Parathyroid adenoma (tissue), 2 donors: ENCODE measurements around the gene CTSF.
"Not testable (repeated sequence)": the region's sequence is repeated elsewhere in the genome, so short reads cannot be mapped to it uniquely, and the experiment has no call there.

Experiments
- H2AFZ ChIP-seq: fragments of 300-600 bp; sonication (generic); one replicate; pipeline ENCODE4 v1.7.0; 2017; ENCODE audit warnings: antibody characterized with exemption, mild to moderate bottlenecking
- H3K27ac ChIP-seq: fragments of 300-600 bp; sonication (generic); one replicate; pipeline ENCODE4 v1.7.0; 2017
- H3K27me3 ChIP-seq: fragments of 300-600 bp; sonication (generic); one replicate; pipeline ENCODE4 v1.7.0; 2017; ENCODE audit warnings: low read length; ENCODE audit not compliant: control insufficient read depth, insufficient read depth
- H3K36me3 ChIP-seq: fragments of 300-600 bp; sonication (generic); one replicate; pipeline ENCODE4 v1.7.0; 2017; ENCODE audit warnings: low read length; ENCODE audit not compliant: control insufficient read depth, insufficient read depth
- H3K4me1 ChIP-seq: fragments of 300-600 bp; sonication (generic); one replicate; pipeline ENCODE4 v1.7.0; 2017; ENCODE audit warnings: control low read depth
- H3K4me2 ChIP-seq: fragments of 300-600 bp; sonication (generic); one replicate; pipeline ENCODE4 v1.7.0; 2017; ENCODE audit warnings: low read length
- H3K4me3 ChIP-seq: fragments of 300-600 bp; sonication (generic); one replicate; pipeline ENCODE4 v1.7.0; 2017; ENCODE audit warnings: low read depth, low read length
- H3K79me2 ChIP-seq: fragments of 300-600 bp; sonication (generic); one replicate; pipeline ENCODE4 v1.7.0; 2017; ENCODE audit warnings: control low read depth
- H3K9ac ChIP-seq: fragments of 300-600 bp; sonication (generic); one replicate; pipeline ENCODE4 v1.7.0; 2017; ENCODE audit warnings: mild to moderate bottlenecking
- H3K9me3 ChIP-seq: fragments of 300-600 bp; sonication (generic); one replicate; pipeline ENCODE4 v1.7.0; 2017; ENCODE audit warnings: low read length; ENCODE audit not compliant: control insufficient read depth
- TF ChIP-seq, protein P1 (sequence below): fragments of 300-600 bp; sonication (generic); IDR thresholded peaks from one replicate; pipeline ENCODE4 v1.7.0; 2017; ENCODE audit warnings: antibody characterized with exemption, mild to moderate bottlenecking
- donor health status: primary hyperparathyroidism.

CTSF gene

DNA sequence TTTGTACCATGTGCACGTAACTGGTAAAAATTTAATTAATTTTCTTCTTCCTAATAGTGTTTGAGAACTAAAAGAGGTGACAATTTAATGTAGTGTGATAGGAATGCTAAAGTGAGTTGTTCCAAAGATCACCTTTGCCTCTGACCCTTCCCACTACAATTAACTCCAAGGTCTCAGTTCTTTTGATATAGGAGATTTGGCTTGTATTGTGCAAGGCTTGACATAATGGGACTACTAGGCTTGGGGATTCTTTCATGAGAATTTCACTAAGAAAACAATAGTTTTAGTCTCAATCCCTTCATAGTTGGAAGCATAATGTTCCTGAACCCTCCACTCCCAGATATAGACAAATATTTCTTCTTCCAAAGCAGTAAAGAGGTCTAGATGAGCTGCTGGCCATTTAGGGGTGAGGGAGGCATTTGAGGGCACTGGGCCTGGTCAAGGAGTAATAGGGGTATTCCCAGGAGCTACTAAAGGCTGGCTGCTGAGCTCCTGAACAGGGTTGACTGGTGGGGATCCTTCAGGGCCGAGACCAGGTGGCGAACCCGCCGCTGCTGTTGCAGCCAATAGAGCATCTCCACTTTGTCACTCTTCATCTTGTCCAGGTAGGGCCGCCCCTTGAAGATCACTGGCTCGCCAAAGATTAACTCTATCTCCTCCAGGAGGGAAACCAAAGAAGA, 21.7 kb upstream of the CTSF start:
- Histone ChIP-seq H3K4me1 (peaks cover 6% of the 10 kb centered on the region), H3K4me2 (no peak overlapping the region), H3K9ac (no peak overlapping the region), H3K9me3 (no peaks in the 10 kb centered on the region), H2AFZ (no peak overlapping the region), H3K4me3 (no peak overlapping the region), H3K36me3 (no peaks in the 10 kb centered on the region), H3K27ac (no peak overlapping the region), H3K79me2 (peaks cover 8% of the 10 kb centered on the region), H3K27me3 (no peaks in the 10 kb centered on the region)
- TF ChIP-seq, protein P1, sequence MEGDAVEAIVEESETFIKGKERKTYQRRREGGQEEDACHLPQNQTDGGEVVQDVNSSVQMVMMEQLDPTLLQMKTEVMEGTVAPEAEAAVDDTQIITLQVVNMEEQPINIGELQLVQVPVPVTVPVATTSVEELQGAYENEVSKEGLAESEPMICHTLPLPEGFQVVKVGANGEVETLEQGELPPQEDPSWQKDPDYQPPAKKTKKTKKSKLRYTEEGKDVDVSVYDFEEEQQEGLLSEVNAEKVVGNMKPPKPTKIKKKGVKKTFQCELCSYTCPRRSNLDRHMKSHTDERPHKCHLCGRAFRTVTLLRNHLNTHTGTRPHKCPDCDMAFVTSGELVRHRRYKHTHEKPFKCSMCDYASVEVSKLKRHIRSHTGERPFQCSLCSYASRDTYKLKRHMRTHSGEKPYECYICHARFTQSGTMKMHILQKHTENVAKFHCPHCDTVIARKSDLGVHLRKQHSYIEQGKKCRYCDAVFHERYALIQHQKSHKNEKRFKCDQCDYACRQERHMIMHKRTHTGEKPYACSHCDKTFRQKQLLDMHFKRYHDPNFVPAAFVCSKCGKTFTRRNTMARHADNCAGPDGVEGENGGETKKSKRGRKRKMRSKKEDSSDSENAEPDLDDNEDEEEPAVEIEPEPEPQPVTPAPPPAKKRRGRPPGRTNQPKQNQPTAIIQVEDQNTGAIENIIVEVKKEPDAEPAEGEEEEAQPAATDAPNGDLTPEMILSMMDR = no peak

DNA sequence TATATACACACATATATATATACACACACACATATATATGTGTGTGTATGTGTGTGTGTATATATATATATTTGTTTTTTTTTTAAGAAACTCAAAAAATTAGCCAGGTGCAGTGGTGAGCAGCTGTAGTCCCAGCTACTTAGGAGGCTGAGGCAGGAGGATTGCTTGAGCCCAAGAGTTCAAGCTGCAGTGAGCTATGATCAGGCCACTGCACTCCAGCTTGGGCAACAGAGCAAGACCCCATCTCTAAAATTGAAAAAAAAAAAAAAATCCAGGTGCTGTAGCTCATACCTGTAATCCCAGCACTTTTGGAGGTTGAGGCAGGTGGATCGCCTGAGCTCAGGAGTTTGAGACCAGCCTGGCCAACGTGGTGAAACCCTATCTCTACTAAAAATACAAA, 20.9 kb upstream of the CTSF start:
- H3K9me3 ChIP-seq, H3K79me2 ChIP-seq, H3K27me3 ChIP-seq, H2AFZ ChIP-seq, H3K36me3 ChIP-seq, H3K9ac ChIP-seq, H3K4me3 ChIP-seq, H3K4me1 ChIP-seq, H3K4me2 ChIP-seq, H3K27ac ChIP-seq: not testable (repeated sequence)

DNA sequence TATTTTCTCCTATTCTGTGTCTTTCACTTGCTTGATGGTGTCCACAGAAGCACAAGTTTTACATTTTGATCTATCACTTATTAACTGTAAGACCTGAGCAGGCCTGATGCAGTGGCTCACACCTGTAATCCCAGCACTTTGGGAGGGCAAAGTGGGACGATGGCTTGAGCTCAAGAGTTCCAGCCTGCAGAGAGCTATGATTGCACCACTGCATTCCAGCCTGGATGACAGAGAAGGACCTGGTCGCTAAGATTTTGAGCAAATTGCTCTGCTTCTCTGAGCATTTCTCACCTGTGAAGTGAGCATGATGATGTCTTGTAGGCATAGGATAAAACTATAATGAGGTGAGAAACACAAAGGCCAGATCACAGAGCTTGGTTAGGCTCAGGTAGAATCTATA, 17.7 kb upstream of the CTSF start:
- Histone ChIP-seq H3K79me2 (no peaks in the 10 kb centered on the region), H2AFZ (no peak overlapping the region), H3K27me3 (no peaks in the 10 kb centered on the region), H3K4me2 (no peak overlapping the region), H3K4me3 (no peak overlapping the region), H3K36me3 (no peaks in the 10 kb centered on the region), H3K4me1 (no peaks in the 10 kb centered on the region), H3K9me3 (no peaks in the 10 kb centered on the region), H3K9ac (no peak overlapping the region), H3K27ac (no peak overlapping the region)
- TF ChIP-seq, protein P1 = no peak

DNA sequence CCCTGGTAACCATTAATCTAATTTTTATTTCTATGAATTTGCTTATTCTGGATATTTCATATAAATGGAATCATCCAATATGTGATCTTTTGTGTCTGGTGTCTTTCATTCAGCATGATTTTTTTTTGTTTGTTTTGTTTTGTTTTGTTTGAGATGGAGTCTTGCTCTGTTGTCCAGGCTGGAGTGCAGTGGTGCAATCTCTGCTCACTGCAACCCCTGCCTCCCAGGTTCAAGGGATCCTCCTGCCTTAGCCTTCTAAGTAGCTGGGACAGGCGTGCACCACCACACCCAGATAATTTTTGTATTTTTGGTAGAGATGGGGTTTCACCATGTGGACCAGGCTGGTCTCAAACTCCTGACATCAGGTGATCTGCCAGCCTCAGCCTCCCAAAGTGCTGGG, 17.0 kb upstream of the CTSF start:
- H3K79me2 ChIP-seq, H2AFZ ChIP-seq, H3K36me3 ChIP-seq, H3K27ac ChIP-seq, H3K27me3 ChIP-seq, H3K4me1 ChIP-seq, H3K9ac ChIP-seq, H3K4me2 ChIP-seq, H3K9me3 ChIP-seq, H3K4me3 ChIP-seq: not testable (repeated sequence)

DNA sequence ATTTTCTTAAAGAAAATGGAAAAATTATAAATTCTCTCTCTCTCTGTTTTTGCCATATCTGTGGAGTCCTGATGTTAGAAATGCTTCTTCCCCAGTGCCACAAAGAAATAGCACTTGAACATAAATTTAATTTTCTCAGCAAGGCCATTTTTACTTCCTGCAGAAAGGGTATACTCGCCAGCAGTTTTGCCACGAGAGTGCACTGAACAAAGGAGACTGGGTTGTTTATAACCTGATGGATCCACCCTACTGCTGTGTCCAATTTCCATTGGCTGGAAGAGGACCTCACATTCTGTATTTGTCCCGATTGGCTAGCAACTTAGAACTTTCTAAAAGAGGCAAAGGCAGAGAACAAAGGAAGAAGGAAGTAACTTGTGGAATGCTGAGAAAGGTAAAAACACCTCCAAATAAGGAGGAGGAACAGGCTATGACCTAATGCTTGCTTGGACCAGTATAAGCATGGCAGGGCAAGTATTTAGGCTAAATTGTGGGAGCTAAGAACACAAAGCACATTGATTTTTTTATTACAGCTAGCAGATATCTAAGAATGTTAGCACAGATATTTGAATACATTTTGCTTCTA, 14.2 kb upstream of the CTSF start:
- H3K36me3 ChIP-seq, H3K4me1 ChIP-seq, H2AFZ ChIP-seq, H3K9ac ChIP-seq, H3K4me3 ChIP-seq, H3K27ac ChIP-seq, H3K9me3 ChIP-seq, H3K4me2 ChIP-seq, H3K79me2 ChIP-seq, H3K27me3 ChIP-seq: not testable (repeated sequence)

DNA sequence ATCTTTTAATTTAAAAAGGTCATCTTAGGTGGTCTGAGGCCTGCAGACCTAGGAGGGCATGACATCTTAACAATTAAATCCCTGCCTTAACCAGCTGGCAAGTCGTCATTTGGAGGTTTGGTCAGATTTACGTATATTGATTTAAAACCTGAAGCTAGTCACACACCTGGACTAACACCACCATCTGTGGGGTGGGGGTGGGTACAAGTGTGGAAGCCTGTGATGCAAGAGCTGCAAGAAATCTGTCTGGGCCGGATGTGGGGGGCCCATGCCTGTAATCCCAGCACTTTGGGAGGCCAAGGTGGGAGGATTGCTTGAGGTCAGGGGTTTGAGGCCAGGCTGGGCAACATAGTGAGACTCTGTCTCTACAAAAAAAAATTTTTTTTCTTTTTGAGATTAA, 12.9 kb upstream of the CTSF start:
- H3K4me2 ChIP-seq = no peak overlapping the region
- no peak overlapping the region for H2AFZ ChIP-seq
- no peak overlapping the region for H3K4me3 ChIP-seq
- H3K4me1 ChIP-seq = no peaks in the 10 kb centered on the region
- no peaks in the 10 kb centered on the region for H3K9me3 ChIP-seq
- no peaks in the 10 kb centered on the region for H3K36me3 ChIP-seq
- H3K27me3 ChIP-seq = no peaks in the 10 kb centered on the region
- no peak overlapping the region for H3K27ac ChIP-seq
- no peak overlapping the region for H3K9ac ChIP-seq
- TF ChIP-seq, protein P1 = no peak
- H3K79me2 ChIP-seq = no peaks in the 10 kb centered on the region
